GM10266 (cell line): Measurements from ENCODE around the gene DEPDC5.

Experiments
- DNase-seq: peaks from one replicate; pipeline ENCODE4 v3.0.0; 2012; ENCODE audit errors: extremely low spot score
- TF ChIP-seq, protein P1 (sequence below): IDR thresholded peaks from 2 replicates; pipeline ENCODE4 v1.5.1; 2012; ENCODE audit warnings: mild to moderate bottlenecking, low read depth; ENCODE audit not compliant: control insufficient read depth, insufficient read depth; ENCODE audit errors: missing control alignments

DEPDC5 gene

DNA sequence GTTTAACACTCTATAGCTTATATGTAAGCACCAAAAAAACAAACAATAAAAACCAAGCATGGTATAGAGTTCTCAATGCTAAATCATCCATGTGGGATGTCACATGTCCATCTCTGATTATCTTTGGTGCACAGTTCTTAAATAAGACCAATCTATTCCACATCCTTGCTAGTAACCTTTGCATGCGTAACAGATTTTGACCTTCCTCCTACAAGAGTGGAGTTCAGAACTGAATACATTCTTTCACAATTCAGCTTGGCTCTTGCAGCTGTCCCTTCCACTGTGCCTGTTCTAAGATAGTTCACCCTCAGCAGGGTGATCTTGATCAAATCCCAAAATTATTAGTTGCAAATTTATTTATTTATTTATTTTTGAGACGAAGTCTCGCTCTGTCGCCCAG is 25.0 kb upstream of the DEPDC5 start:
- TF ChIP-seq, protein P1, sequence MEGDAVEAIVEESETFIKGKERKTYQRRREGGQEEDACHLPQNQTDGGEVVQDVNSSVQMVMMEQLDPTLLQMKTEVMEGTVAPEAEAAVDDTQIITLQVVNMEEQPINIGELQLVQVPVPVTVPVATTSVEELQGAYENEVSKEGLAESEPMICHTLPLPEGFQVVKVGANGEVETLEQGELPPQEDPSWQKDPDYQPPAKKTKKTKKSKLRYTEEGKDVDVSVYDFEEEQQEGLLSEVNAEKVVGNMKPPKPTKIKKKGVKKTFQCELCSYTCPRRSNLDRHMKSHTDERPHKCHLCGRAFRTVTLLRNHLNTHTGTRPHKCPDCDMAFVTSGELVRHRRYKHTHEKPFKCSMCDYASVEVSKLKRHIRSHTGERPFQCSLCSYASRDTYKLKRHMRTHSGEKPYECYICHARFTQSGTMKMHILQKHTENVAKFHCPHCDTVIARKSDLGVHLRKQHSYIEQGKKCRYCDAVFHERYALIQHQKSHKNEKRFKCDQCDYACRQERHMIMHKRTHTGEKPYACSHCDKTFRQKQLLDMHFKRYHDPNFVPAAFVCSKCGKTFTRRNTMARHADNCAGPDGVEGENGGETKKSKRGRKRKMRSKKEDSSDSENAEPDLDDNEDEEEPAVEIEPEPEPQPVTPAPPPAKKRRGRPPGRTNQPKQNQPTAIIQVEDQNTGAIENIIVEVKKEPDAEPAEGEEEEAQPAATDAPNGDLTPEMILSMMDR, result no peak
- DNase-seq, result no peak

DNA sequence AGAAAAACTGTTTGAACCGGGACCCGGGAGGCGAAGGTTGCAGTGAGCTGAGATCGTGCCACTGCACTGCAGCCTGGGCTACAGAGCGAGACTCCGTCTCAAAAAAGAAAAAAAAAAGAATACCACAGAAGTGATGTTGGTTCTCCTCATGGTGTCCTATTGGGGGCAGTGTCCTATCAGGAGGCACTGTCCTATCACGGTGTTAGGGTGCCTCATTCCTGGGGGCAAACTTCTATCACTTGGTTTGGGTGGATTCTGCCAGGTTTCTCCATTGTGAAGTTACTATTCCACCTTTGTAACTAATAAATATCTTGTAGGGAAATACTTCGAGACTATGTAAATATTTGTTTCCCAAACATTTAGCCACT is 23.5 kb upstream of the DEPDC5 start:
- TF ChIP-seq, protein P1, result peak; percentile 26

DNA sequence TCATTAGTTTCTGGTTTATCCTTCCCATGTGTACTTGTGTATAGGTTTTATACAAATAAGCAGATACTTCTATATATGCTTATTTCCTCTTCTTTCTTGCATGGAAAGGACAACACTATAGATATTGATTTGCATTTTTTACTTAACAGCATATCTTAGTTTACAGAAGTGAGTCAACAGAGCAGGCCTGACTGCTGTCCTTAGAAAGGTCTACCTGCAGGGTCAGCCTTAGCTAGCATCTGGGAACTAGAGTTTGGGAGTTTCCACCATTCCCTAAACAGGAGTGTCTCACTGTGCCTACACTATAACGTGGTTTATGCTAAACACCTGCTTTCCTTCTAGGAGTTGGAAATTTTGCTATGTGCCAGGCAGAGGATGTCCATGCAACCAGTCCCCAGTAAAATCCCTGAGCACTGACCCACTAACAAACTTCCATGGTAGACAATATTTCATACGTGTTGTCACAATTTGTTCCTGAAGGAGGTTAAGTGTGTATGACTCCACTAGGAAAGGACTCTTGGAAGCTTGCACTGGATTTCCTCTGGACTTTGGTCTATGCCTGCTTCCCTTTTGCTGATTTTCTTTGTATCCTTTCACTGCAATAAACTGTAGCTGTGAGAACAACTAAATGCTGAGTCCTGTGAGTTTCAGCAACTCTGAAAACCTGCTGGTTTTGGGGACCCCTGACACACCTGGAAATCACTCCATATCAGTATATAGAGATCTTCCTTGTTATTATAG is 21.6 kb upstream of the DEPDC5 start:
- TF ChIP-seq, protein P1, result no peak
- no peak for DNase-seq

More for the DNA sequence above, 23.5 kb upstream of the DEPDC5 start:
- DNase-seq, result no peak

DNA sequence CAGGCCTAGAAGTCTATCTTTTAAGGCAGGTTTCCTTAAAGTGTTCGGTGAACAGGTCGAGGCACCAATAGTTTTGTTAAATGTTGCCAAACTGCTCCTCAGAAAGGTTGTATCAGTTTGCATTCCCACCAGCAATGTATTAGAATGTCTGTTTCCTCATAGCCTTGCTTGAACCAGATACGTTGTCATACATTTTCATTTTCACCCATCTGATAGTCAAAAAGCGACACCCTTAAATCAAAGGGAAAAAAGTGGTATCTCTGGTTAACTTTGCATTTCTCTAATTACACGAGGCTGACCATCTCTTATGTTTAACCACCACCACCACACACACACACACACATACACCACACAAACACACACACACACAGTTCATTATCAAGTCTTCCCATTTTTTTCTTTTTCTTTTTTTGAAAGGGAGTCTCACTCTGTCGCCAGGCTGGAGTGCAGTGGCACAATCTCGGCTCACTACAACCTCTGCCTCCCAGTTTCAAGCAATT is 20.2 kb upstream of the DEPDC5 start:
- TF ChIP-seq, protein P1, result no peak
- no peak for DNase-seq

DNA sequence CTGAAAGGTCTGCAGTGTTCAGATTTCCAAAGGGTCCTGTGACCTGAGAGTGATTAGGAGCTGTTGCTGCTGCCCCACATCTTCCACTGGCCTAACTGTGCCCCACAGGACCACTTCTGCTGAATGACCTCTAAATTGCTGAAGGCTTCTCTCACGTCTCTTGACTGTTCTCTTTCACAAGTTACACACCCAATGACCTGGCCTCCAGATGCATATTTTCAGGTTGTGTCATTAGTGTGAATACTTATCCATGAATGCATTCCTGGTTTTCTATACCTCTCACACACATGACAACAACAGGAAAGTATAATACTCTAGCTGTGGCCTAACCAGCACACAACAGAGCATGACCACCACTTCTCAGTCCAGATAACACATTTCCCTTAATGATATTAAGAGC is 19.3 kb upstream of the DEPDC5 start:
- no peak for DNase-seq
- TF ChIP-seq, protein P1, result no peak

DNA sequence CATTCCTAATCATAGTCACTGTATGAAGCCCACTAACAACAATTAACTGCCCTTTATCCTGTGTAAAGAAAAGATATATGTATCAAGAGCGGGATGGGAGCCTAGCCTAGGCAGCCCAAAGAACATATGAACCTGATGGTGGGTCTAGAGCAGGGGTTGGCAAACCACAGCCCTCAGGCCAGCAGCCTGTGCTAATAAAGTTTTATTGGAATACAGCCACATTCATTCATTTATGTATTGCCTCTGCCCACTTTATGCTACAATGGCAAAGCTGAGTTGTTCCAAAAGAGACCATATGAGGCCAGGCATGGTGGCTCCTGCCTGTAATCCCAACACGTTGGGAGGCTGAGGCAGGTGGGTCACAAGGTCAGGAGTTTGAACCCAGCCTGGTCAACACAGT is 17.4 kb upstream of the DEPDC5 start:
- DNase-seq, result no peak
- TF ChIP-seq, protein P1, result no peak

DNA sequence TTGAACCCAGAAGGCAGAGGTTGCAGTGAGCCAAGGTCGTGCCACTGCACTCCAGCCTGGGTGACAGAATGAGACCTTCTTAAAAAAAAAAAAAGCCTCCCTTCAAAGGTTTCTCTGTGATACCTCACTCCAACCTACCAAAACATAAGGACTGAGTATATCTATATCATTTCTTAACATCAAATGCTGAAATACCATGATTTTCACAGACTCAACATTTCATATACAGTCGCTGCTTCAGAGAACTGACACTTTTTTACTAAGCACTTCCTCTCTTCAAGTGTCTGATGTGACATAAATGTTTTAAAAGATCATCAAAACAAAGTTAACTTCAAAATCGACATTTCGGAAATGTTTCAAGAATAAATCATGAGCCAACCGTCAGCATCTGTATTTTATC is 15.9 kb upstream of the DEPDC5 start:
- DNase-seq, result no peak
- TF ChIP-seq, protein P1, result no peak
